ENCODE measurements around the gene LYPLAL1.
"Not testable (repeated sequence)": the region's sequence is repeated elsewhere in the genome, so short reads cannot be mapped to it uniquely, and the experiment has no call there.

LYPLAL1 gene

DNA sequence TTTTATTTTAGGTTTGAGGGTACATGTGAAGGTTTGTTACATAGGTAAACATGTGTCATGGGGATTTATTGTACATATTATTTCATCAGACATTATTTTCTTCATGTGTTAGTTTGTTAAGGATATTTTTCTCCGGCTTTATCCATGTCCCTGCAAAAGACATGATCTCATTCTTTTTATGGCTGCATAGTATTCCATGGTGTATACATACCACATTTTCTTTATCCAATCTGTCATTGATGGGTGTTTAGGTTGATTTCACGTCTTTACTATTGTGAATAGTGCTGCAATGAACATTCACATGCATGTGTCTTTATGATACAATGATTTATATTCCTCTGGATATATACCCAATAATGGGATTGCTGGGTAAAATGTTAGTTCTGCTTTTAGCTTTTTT is 76.8 kb downstream of the LYPLAL1 start:
- H3K9ac ChIP-seq (ENCODE audit: low read length); H3K79me1 ChIP-seq (ENCODE audit: low read length); H3K4me2 ChIP-seq (ENCODE audit: low read length); H2AK5ac ChIP-seq (ENCODE audit: low read length); H4K5ac ChIP-seq (ENCODE audit: low read length); H4K8ac ChIP-seq (ENCODE audit: low read depth, low read length); H3K18ac ChIP-seq (ENCODE audit: low read length); H3K56ac ChIP-seq (ENCODE audit: low read length); H3K27ac ChIP-seq (ENCODE audit: low read depth, low read length); DNase-seq; H2BK5ac ChIP-seq (ENCODE audit: low read length); H3K4ac ChIP-seq (ENCODE audit: low read depth, low read length); H3K23ac ChIP-seq (ENCODE audit: low read length); H3K4me3 ChIP-seq (ENCODE audit: low read length); H3K4me1 ChIP-seq (ENCODE audit: control insufficient read depth, low read depth, low read length); H3K36me3 ChIP-seq (ENCODE audit: control insufficient read depth, insufficient read depth, low read length); H2BK120ac ChIP-seq (ENCODE audit: low read depth, low read length); H2BK15ac ChIP-seq (replicated peaks; ENCODE audit: low read depth); H3K79me2 ChIP-seq (ENCODE audit: control insufficient read depth, insufficient read depth, low read length); H3K27me3 ChIP-seq (ENCODE audit: insufficient read depth, low read length, poor library complexity): not testable (repeated sequence)
- WGBS (ENCODE audit: extremely low coverage, insufficient coverage, low lambda C conversion rate): no CpG with 5 or more reads among the region's 2 CpGs

- H3K4me3 ChIP-seq (ENCODE audit: low read length): no peak overlapping the region
- no peak overlapping the region for H3K18ac ChIP-seq (ENCODE audit: low read length)
- no peak overlapping the region for H3K4me2 ChIP-seq (ENCODE audit: low read length)
- no peaks in the 10 kb centered on the region for H3K79me1 ChIP-seq (ENCODE audit: low read length)
- H3K4ac ChIP-seq (ENCODE audit: low read depth, low read length): no peak overlapping the region
- no peak overlapping the region for H2BK5ac ChIP-seq (ENCODE audit: low read length)
- H3K27me3 ChIP-seq (ENCODE audit: insufficient read depth, low read length, poor library complexity): no peaks in the 10 kb centered on the region
- H3K9ac ChIP-seq (ENCODE audit: low read length): no peak overlapping the region
- H3K4me1 ChIP-seq (ENCODE audit: control insufficient read depth, low read depth, low read length): no peaks in the 10 kb centered on the region
- no peak overlapping the region for H4K5ac ChIP-seq (ENCODE audit: low read length)
- H2BK120ac ChIP-seq (ENCODE audit: low read depth, low read length): no peak overlapping the region
- H2AK5ac ChIP-seq (ENCODE audit: low read length): no peak overlapping the region
- H3K27ac ChIP-seq (ENCODE audit: low read depth, low read length): no peak overlapping the region
- WGBS (ENCODE audit: extremely low coverage, insufficient coverage, low lambda C conversion rate): no CpG with 5 or more reads among the region's 2 CpGs
- no peak overlapping the region for H3K56ac ChIP-seq (ENCODE audit: low read length)
- no peaks in the 10 kb centered on the region for H3K79me2 ChIP-seq (ENCODE audit: control insufficient read depth, insufficient read depth, low read length)
- no peak overlapping the region for H4K8ac ChIP-seq (ENCODE audit: low read depth, low read length)
- H2BK15ac ChIP-seq (replicated peaks; ENCODE audit: low read depth): no peak overlapping the region
- no peak overlapping the region for H3K23ac ChIP-seq (ENCODE audit: low read length)
- DNase-seq: no peak
- H3K36me3 ChIP-seq (ENCODE audit: control insufficient read depth, insufficient read depth, low read length): no peaks in the 10 kb centered on the region
These were observed 84.1 kb downstream of the LYPLAL1 start for GRCh38 chr1:219257751-219258150.

GRCh38 chr1:219261454-219261853 is 87.8 kb downstream of the LYPLAL1 start:
- H3K4me2 ChIP-seq (ENCODE audit: low read length): no peak overlapping the region
- H3K79me2 ChIP-seq (ENCODE audit: control insufficient read depth, insufficient read depth, low read length): no peaks in the 10 kb centered on the region
- H2BK5ac ChIP-seq (ENCODE audit: low read length): no peak overlapping the region
- H2AK5ac ChIP-seq (ENCODE audit: low read length): no peak overlapping the region
- no peak overlapping the region for H3K4me3 ChIP-seq (ENCODE audit: low read length)
- H3K9ac ChIP-seq (ENCODE audit: low read length): no peak overlapping the region
- H3K23ac ChIP-seq (ENCODE audit: low read length): no peak overlapping the region
- H3K27me3 ChIP-seq (ENCODE audit: insufficient read depth, low read length, poor library complexity): no peaks in the 10 kb centered on the region
- H3K18ac ChIP-seq (ENCODE audit: low read length): no peak overlapping the region
- no peak overlapping the region for H2BK120ac ChIP-seq (ENCODE audit: low read depth, low read length)
- no peak overlapping the region for H3K56ac ChIP-seq (ENCODE audit: low read length)
- WGBS (ENCODE audit: extremely low coverage, insufficient coverage, low lambda C conversion rate): no CpG with 5 or more reads among the region's 2 CpGs
- H3K4ac ChIP-seq (ENCODE audit: low read depth, low read length): no peak overlapping the region
- H4K8ac ChIP-seq (ENCODE audit: low read depth, low read length): no peak overlapping the region
- no peaks in the 10 kb centered on the region for H3K36me3 ChIP-seq (ENCODE audit: control insufficient read depth, insufficient read depth, low read length)
- H3K79me1 ChIP-seq (ENCODE audit: low read length): no peaks in the 10 kb centered on the region
- peaks cover 3% of the 10 kb centered on the region for H3K4me1 ChIP-seq (ENCODE audit: control insufficient read depth, low read depth, low read length)
- no peak overlapping the region for H3K27ac ChIP-seq (ENCODE audit: low read depth, low read length)
- no peak for DNase-seq
- H2BK15ac ChIP-seq (replicated peaks; ENCODE audit: low read depth): no peak overlapping the region
- no peak overlapping the region for H4K5ac ChIP-seq (ENCODE audit: low read length)
